ENCODE data around the gene CRYBB1.

Gene CRYBB1

DNA sequence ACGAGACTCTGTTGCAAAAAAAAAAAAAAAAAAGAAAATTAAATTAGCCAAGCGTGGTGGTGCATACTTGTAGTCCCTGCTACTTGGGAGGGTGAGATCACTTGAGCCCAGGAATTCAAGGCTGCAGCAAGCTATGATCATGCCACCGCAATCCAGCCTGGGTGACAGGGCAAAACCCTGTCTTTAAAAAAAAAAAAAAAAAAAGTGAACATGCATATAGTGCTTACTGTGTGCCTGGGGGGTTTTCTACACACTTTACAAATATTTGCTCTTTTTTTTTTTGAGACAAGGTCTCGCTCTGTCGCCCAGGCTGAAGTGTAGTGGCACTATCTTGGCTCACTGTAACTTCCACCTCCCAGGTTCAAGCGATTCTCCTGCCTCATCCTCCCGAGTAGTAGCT is 40.7 kb downstream of the CRYBB1 start:
- H4K91ac ChIP-seq (ENCODE audit: low read length) = no peak overlapping the region
- DNase-seq = no peak
- no peak overlapping the region for H2BK12ac ChIP-seq (ENCODE audit: low read length in 2 of 2)
- no peak overlapping the region for H4K8ac ChIP-seq (ENCODE audit: low read length)
- no peak overlapping the region for H3K4me3 ChIP-seq (ENCODE audit: insufficient read depth in 1 of 2, low read depth in 1 of 2, low read length in 2 of 2)
- no peak overlapping the region for H3K4ac ChIP-seq (ENCODE audit: low read depth in 1 of 2, low read length in 2 of 2)
- no peak overlapping the region for H3K27ac ChIP-seq (ENCODE audit: low read length, poor library complexity, severe bottlenecking)
- H3K18ac ChIP-seq (ENCODE audit: low read depth in 1 of 2, low read length in 2 of 2) = no peak overlapping the region
- no peaks in the 10 kb centered on the region for H3K9me3 ChIP-seq (ENCODE audit: control insufficient read depth, low read length)
- H2AK5ac ChIP-seq (ENCODE audit: low read length, severe bottlenecking) = no peak overlapping the region
- H3K4me2 ChIP-seq (ENCODE audit: low read length, poor library complexity, severe bottlenecking) = no peak overlapping the region
- H2BK15ac ChIP-seq (ENCODE audit: low read depth, poor library complexity, severe bottlenecking) = no peak overlapping the region
- no peaks in the 10 kb centered on the region for H3K27me3 ChIP-seq (ENCODE audit: control insufficient read depth in 1 of 2, insufficient read depth in 1 of 2, low read length in 2 of 2)
- H3K23ac ChIP-seq (ENCODE audit: low read length in 2 of 2) = no peak overlapping the region
- no peak overlapping the region for H3K14ac ChIP-seq (ENCODE audit: low read length in 2 of 2)
- peaks cover 1% of the 10 kb centered on the region for H3K4me1 ChIP-seq (ENCODE audit: control insufficient read depth, insufficient read depth, low read depth, low read length)
- H2BK5ac ChIP-seq (ENCODE audit: low read depth, low read length, poor library complexity, severe bottlenecking) = no peak overlapping the region
- no peak overlapping the region for H2BK120ac ChIP-seq (ENCODE audit: low read depth, low read length)
- no peak overlapping the region for H3K9ac ChIP-seq (ENCODE audit: low read length)
- peaks cover 5 to 8% of the 10 kb centered on the region in 2 experiments for H3K36me3 ChIP-seq (ENCODE audit: control insufficient read depth in 1 of 2, insufficient read depth in 2 of 2, low read depth in 1 of 2, low read length in 2 of 2)
- 97% methylated on average over 7 of the region's 7 CpGs for WGBS
- H2AFZ ChIP-seq (ENCODE audit: low read depth, low read length) = no peak overlapping the region
- H3K79me1 ChIP-seq (replicated peaks; ENCODE audit: low read length, poor library complexity, severe bottlenecking) = peaks cover 36% of the 10 kb centered on the region

DNA sequence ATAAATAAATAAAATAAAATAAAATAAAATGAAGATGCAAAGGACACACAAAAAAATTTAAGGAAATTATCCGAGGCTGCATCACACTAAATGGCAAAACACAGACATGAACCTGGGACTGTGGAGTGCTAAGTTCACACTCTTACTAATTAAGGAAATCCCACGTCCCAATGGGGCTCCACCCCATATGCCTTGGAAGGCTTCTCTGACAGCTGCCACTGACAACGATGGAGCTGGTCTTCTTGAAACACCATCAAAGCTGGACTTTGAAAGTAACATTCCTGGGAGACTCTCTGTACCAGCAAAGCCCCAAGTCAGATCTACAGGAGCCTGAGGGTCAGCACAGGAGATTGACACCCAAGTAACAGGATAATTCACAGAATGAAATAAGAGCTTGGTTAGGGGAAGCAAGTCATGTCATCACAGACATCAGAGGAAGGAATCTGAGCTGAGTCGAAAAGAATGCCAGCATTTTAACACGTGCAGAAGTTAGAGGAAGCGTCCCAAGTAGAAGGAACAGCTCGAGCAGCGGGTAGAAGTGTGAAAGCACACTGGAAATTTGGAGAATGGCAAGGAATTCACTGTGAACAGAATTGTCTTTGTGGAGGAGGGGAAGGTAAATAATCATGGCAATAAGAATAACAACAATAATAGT is 41.7 kb downstream of the CRYBB1 start:
- H3K9ac ChIP-seq (ENCODE audit: low read length) = no peak overlapping the region
- H4K8ac ChIP-seq (ENCODE audit: low read length) = no peak overlapping the region

DNA sequence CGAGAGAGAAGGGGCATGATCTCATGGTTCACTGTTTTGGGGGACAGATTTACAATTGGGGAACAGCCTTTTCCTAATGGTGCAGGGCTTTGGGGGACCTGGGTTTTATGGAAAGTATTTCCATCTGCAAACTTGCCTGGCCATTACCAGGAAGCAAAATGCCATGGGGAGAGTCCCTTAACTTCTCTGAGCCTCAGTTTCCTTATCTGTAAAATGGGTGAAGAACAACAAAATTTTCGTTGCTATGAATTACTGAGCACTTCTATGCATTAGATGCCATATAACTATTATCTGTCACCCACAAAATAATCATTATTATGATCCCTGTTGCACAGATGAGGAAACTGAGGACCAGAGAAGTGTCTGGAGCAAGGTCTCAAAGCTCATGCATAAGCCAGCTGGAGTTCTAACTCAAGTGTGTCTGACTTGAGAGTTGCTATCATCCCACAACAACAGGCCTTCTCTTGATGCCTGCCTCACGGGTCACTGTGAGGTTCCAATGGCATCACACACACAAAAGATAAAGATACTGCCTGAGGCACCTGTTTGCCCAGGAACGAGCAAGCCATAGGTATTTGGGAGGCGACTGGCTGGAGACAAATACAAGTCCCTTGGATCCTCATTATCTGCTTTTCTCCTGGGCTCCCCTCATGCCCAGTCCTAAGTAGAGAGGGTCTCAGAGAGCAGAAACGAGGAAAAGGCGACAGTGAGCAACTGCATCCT is 43.7 kb downstream of the CRYBB1 start:
- WGBS = 86% methylated on average over 6 of the region's 7 CpGs
- peaks cover 14% of the 10 kb centered on the region for H3K4me1 ChIP-seq (ENCODE audit: control insufficient read depth, insufficient read depth, low read depth, low read length)

More for the DNA sequence above, 41.7 kb downstream of the CRYBB1 start:
- peaks cover 0 to 5% of the 10 kb centered on the region in 2 experiments for H3K36me3 ChIP-seq (ENCODE audit: control insufficient read depth in 1 of 2, insufficient read depth in 2 of 2, low read depth in 1 of 2, low read length in 2 of 2)
- no peak overlapping the region for H2BK5ac ChIP-seq (ENCODE audit: low read depth, low read length, poor library complexity, severe bottlenecking)
- no peak overlapping the region for H3K4ac ChIP-seq (ENCODE audit: low read depth in 1 of 2, low read length in 2 of 2)
- no peak overlapping the region for H2AFZ ChIP-seq (ENCODE audit: low read depth, low read length)
- no peak overlapping the region for H3K14ac ChIP-seq (ENCODE audit: low read length in 2 of 2)
- no peak overlapping the region for H2BK12ac ChIP-seq (ENCODE audit: low read length in 2 of 2)
- no peaks in the 10 kb centered on the region for H3K9me3 ChIP-seq (ENCODE audit: control insufficient read depth, low read length)
- H3K27me3 ChIP-seq (ENCODE audit: control insufficient read depth in 1 of 2, insufficient read depth in 1 of 2, low read length in 2 of 2) = no peaks in the 10 kb centered on the region
- H2BK15ac ChIP-seq (ENCODE audit: low read depth, poor library complexity, severe bottlenecking) = no peak overlapping the region
- no peak overlapping the region for H2BK120ac ChIP-seq (ENCODE audit: low read depth, low read length)
- H4K91ac ChIP-seq (ENCODE audit: low read length) = no peak overlapping the region
- no peak for DNase-seq
- WGBS = 75% methylated on average over 8 of the region's 8 CpGs
- H3K23ac ChIP-seq (ENCODE audit: low read length in 2 of 2) = no peak overlapping the region
- H3K4me1 ChIP-seq (ENCODE audit: control insufficient read depth, insufficient read depth, low read depth, low read length) = peaks cover 6% of the 10 kb centered on the region
- H3K27ac ChIP-seq (ENCODE audit: low read length, poor library complexity, severe bottlenecking) = no peak overlapping the region
- H3K4me2 ChIP-seq (ENCODE audit: low read length, poor library complexity, severe bottlenecking) = no peak overlapping the region
- no peak overlapping the region for H3K4me3 ChIP-seq (ENCODE audit: insufficient read depth in 1 of 2, low read depth in 1 of 2, low read length in 2 of 2)
- H2AK5ac ChIP-seq (ENCODE audit: low read length, severe bottlenecking) = no peak overlapping the region
- H3K18ac ChIP-seq (ENCODE audit: low read depth in 1 of 2, low read length in 2 of 2) = no peak overlapping the region
- H3K79me1 ChIP-seq (replicated peaks; ENCODE audit: low read length, poor library complexity, severe bottlenecking) = peaks cover 37% of the 10 kb centered on the region

DNA sequence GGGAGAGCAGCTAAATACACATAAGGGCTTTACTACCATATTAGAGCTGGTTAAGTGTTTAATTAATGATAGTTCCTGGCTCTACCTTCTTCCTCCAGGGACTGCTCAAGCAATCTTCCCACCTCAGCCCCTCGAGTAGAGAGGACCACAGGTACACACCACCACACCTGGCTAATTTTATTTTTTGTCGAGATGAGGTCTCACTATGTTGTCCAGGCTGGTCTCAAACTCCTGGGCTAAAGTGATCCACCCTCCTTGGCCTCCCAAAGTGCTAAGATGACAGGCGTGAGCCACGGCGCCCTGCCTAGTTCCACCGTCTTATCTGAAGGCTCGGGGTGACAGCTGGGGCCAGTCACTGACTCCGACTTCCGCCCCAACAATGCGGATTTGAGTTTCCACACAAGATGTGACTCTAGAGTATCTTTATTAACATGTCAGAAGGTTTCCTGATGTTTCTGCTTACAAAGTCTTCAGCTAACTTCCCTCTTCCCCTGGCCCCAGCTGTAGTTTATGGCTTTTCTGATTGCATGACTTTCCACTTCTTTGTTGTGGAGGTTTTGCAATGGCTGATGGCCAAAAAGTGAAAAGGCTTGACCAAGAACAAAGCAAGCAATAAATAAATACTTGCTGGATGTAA is 44.7 kb downstream of the CRYBB1 start:
- DNase-seq = peak; percentile 56
- no peak overlapping the region for H2BK15ac ChIP-seq (ENCODE audit: low read depth, poor library complexity, severe bottlenecking)
- H3K23ac ChIP-seq (ENCODE audit: low read length in 2 of 2) = no peak overlapping the region
- H3K27ac ChIP-seq (ENCODE audit: low read length, poor library complexity, severe bottlenecking) = no peak overlapping the region
- H3K18ac ChIP-seq (ENCODE audit: low read depth in 1 of 2, low read length in 2 of 2) = peak overlapping the region in 1 of 2 experiments; percentile 51
- H3K4me1 ChIP-seq (ENCODE audit: control insufficient read depth, insufficient read depth, low read depth, low read length) = peaks cover 15% of the 10 kb centered on the region
- H3K14ac ChIP-seq (ENCODE audit: low read length in 2 of 2) = no peak overlapping the region
- no peak overlapping the region for H3K4me3 ChIP-seq (ENCODE audit: insufficient read depth in 1 of 2, low read depth in 1 of 2, low read length in 2 of 2)
- H2BK120ac ChIP-seq (ENCODE audit: low read depth, low read length) = no peak overlapping the region
- no peak overlapping the region for H3K9ac ChIP-seq (ENCODE audit: low read length)
- no peaks in the 10 kb centered on the region for H3K27me3 ChIP-seq (ENCODE audit: control insufficient read depth in 1 of 2, insufficient read depth in 1 of 2, low read length in 2 of 2)
- H3K4ac ChIP-seq (ENCODE audit: low read depth in 1 of 2, low read length in 2 of 2) = no peak overlapping the region
- H2BK12ac ChIP-seq (ENCODE audit: low read length in 2 of 2) = no peak overlapping the region
- WGBS = 83% methylated on average over 10 of the region's 10 CpGs
- no peak overlapping the region for H2AK5ac ChIP-seq (ENCODE audit: low read length, severe bottlenecking)
- no peak overlapping the region for H3K4me2 ChIP-seq (ENCODE audit: low read length, poor library complexity, severe bottlenecking)
- H3K36me3 ChIP-seq (ENCODE audit: control insufficient read depth in 1 of 2, insufficient read depth in 2 of 2, low read depth in 1 of 2, low read length in 2 of 2) = peaks cover 0 to 2% of the 10 kb centered on the region in 2 experiments
- no peak overlapping the region for H2AFZ ChIP-seq (ENCODE audit: low read depth, low read length)
- peak overlapping the region; percentile 12 for H4K8ac ChIP-seq (ENCODE audit: low read length)
- no peak overlapping the region for H2BK5ac ChIP-seq (ENCODE audit: low read depth, low read length, poor library complexity, severe bottlenecking)
- H3K9me3 ChIP-seq (ENCODE audit: control insufficient read depth, low read length) = no peaks in the 10 kb centered on the region
- H3K79me1 ChIP-seq (replicated peaks; ENCODE audit: low read length, poor library complexity, severe bottlenecking) = peaks cover 41% of the 10 kb centered on the region
- H4K91ac ChIP-seq (ENCODE audit: low read length) = no peak overlapping the region

More for the DNA sequence above, 43.7 kb downstream of the CRYBB1 start:
- Histone ChIP-seq H2BK15ac (ENCODE audit: low read depth, poor library complexity, severe bottlenecking) (no peak overlapping the region), H2BK5ac (ENCODE audit: low read depth, low read length, poor library complexity, severe bottlenecking) (no peak overlapping the region), H2AK5ac (ENCODE audit: low read length, severe bottlenecking) (no peak overlapping the region), H3K27ac (ENCODE audit: low read length, poor library complexity, severe bottlenecking) (no peak overlapping the region), H3K4me3 (ENCODE audit: insufficient read depth in 1 of 2, low read depth in 1 of 2, low read length in 2 of 2) (no peak overlapping the region), H3K18ac (ENCODE audit: low read depth in 1 of 2, low read length in 2 of 2) (no peak overlapping the region), H3K23ac (ENCODE audit: low read length in 2 of 2) (no peak overlapping the region), H3K14ac (ENCODE audit: low read length in 2 of 2) (no peak overlapping the region), H3K36me3 (ENCODE audit: control insufficient read depth in 1 of 2, insufficient read depth in 2 of 2, low read depth in 1 of 2, low read length in 2 of 2) (peaks cover 0 to 5% of the 10 kb centered on the region in 2 experiments), H3K79me1 (replicated peaks; ENCODE audit: low read length, poor library complexity, severe bottlenecking) (peaks cover 45% of the 10 kb centered on the region), H4K91ac (ENCODE audit: low read length) (no peak overlapping the region), H3K9me3 (ENCODE audit: control insufficient read depth, low read length) (no peaks in the 10 kb centered on the region), H3K27me3 (ENCODE audit: control insufficient read depth in 1 of 2, insufficient read depth in 1 of 2, low read length in 2 of 2) (no peaks in the 10 kb centered on the region), H2AFZ (ENCODE audit: low read depth, low read length) (no peak overlapping the region), H4K8ac (ENCODE audit: low read length) (no peak overlapping the region), H3K4me2 (ENCODE audit: low read length, poor library complexity, severe bottlenecking) (no peak overlapping the region), H2BK12ac (ENCODE audit: low read length in 2 of 2) (no peak overlapping the region), H2BK120ac (ENCODE audit: low read depth, low read length) (no peak overlapping the region), H3K9ac (ENCODE audit: low read length) (no peak overlapping the region), H3K4ac (ENCODE audit: low read depth in 1 of 2, low read length in 2 of 2) (no peak overlapping the region)
- no peak for DNase-seq

Measured in mesenchymal stem cell (in vitro differentiated cells and primary cell).